NCI-H69 (cell line): ENCODE data around the gene CCDC107.
"Not testable (repeated sequence)": the region's sequence is repeated elsewhere in the genome, so short reads cannot be mapped to it uniquely, and the experiment has no call there.

Source experiments
- DNase-seq: peaks from one replicate; lab custom pipeline; 2025; lab: John Stamatoyannopoulos, UW

Gene CCDC107

GRCh38 chr9:35638751-35639150 lies 19.3 kb upstream of the CCDC107 start:
- DNase-seq = not testable (repeated sequence)

GRCh38 chr9:35639225-35639624 lies 18.9 kb upstream of the CCDC107 start:
- DNase-seq = not testable (repeated sequence)

- DNase-seq = no peak
Measured at GRCh38 chr9:35639631-35640030, 18.5 kb upstream of the CCDC107 start.

GRCh38 chr9:35640431-35640830 lies 17.7 kb upstream of the CCDC107 start:
- DNase-seq = not testable (repeated sequence)

GRCh38 chr9:35641478-35641877 lies 16.6 kb upstream of the CCDC107 start:
- DNase-seq = not testable (repeated sequence)

- no peak for DNase-seq
Measured at GRCh38 chr9:35643046-35643445, 15.0 kb upstream of the CCDC107 start.

- not testable (repeated sequence) for DNase-seq
Measured at GRCh38 chr9:35645736-35646135, 12.4 kb upstream of the CCDC107 start.

- DNase-seq = peak; percentile 76
Measured at GRCh38 chr9:35646153-35646532, 11.9 kb upstream of the CCDC107 start.

- peak; percentile 94 for DNase-seq
Measured at GRCh38 chr9:35646533-35647265, 11.4 kb upstream of the CCDC107 start.

- no peak for DNase-seq
Measured at GRCh38 chr9:35649431-35650340, 8.4 kb upstream of the CCDC107 start.

- DNase-seq = peak; percentile 45
Measured at GRCh38 chr9:35650341-35651158, 7.5 kb upstream of the CCDC107 start, which contains the start of gene SIT1. Gene SIT1, minus strand, starts transcription at chr9:35650931. Its CDS starts 78 bp downstream, at chr9:35650853.

- peak; percentile 35 for DNase-seq
Measured at GRCh38 chr9:35651956-35652828, 5.9 kb upstream of the CCDC107 start.

GRCh38 chr9:35652829-35653209 lies 5.3 kb upstream of the CCDC107 start:
- DNase-seq = no peak

GRCh38 chr9:35653611-35654010 lies 4.5 kb upstream of the CCDC107 start:
- DNase-seq = no peak

GRCh38 chr9:35656348-35656747 lies 1.7 kb upstream of the CCDC107 start:
- DNase-seq = no peak

GRCh38 chr9:35656831-35657545 lies 1.1 kb upstream of the CCDC107 start:
- no peak for DNase-seq

GRCh38 chr9:35657546-35658136 lies 451 bp upstream of the CCDC107 start, which contains the start of gene RMRP:
Gene RMRP, minus strand, starts transcription at chr9:35658019.
- DNase-seq = peak; percentile 100

GRCh38 chr9:35658968-35659220 lies 802 bp downstream of the CCDC107 start:
- peak; percentile 73 for DNase-seq

GRCh38 chr9:35659340-35659739 lies 1.2 kb downstream of the CCDC107 start:
- peak; percentile 36 for DNase-seq

- peak; percentile 24 for DNase-seq
Measured at GRCh38 chr9:35660966-35661415, 2.9 kb downstream of the CCDC107 start.
